ENCODE measurements around the gene DENND11.

GRCh38 chr7:141652691-141653090, 49.3 kb downstream of the DENND11 start:
- TF ChIP-seq EP300 (IDR thresholded peaks at IDR 0.05) = no peak
- no peak for TF ChIP-seq CTCF (IDR thresholded peaks at IDR 0.05)
